GM19463 (cell line): ENCODE data around the gene DNAH1.
A peak's percentile ranks its signal among the peaks of the same experiment; 100 is the strongest.

Source experiments
- ATAC-seq: cut with Tn5 transposase; IDR thresholded peaks from one replicate; pipeline ENCODE4 v1.9.1; 2021; ENCODE audit warnings: mild to moderate bottlenecking, moderate library complexity; ENCODE audit not compliant: unreplicated experiment

DNAH1 gene

DNA sequence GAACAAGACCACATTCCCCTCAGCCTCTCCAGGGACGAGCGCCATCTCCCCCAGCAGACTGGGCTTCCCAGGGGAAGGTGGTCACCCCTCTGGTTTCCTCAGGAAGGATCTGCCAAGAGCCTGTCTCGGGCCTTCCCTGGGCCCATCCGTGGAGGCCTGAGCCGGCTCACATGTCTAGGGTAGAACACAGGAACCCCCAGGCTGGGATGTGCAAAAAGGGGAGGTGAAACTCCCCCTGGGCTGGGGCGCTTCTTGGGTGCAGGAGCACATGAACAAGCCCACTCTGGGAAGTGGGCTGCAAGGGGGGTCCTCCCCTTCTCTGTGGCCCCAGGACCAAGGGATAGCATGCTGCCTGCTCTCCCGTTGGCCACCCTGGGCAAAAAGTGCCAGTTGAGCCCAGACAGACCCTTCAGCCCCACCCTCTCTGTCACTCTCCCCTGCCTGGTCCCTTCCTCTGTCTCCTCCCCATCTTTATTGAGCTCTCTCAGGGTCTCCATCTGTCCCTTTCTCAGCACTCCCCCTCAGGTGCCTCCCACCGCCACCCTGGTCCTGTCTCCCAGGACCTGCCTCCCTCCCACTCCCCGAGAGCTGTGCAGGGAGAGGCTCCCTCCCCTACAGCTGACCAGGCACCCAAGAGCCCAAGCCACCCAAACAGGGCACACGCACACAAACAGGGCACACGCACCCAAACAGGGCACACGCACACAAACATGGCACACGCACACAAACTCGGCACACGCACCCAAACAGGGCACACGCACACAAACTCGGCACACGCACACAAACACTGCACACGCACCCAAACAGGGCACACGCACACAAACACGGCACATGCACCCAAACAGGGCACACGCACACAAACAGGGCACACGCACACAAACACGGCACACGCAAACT, 127.9 kb downstream of the DNAH1 start:
- no peak for ATAC-seq

DNA sequence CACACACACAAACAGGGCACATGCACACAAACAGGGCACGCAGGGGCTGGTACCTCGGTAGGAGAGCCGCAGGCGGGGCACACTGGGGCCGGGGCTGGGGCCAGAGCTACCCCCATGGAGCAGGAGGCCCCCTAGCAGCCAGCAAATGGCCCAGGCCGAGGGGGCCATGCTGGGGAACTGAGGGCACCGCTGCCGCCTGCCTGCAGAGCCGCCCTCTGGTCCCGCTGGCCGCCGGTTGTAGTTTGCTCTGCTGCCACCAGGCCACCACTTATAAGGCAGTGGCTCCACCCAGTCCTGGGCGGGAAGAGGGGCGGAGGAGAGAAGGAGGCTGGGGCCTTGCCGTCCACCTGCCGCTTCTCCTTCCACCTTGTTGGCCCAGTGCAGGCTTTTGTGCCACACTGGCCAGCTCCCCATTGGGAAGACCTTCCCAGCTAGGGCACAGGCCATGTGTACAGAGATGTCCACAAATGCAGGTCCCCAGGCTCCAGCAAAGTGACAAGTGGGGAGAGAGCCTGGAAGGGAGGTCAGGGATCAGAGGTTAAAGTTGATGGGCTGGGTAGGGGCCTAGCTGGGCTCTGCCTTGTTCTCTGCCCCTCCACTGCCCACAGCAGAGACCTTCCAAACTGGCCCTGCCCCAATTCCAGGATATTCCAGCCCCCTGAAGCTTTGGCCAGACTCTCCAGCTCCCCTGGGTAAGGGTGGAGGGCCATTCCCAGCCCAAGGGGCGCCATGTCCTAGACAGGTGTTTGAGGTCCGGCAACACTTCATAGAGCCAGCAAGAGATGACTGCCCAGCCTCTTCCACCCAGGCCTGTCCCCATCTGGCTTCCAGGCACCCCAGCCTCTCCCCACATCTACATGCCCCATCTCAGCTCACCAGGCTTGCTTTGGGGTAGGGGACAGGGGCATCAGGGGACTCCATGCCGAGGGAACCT, 129.0 kb downstream of the DNAH1 start, which contains the start of gene SEMA3G:
SEMA3G (minus strand) TSS at position 244 of the 934 bp plus-strand sequence; CDS start at position 168, 76 bp downstream.
- peak; percentile 97 for ATAC-seq

DNA sequence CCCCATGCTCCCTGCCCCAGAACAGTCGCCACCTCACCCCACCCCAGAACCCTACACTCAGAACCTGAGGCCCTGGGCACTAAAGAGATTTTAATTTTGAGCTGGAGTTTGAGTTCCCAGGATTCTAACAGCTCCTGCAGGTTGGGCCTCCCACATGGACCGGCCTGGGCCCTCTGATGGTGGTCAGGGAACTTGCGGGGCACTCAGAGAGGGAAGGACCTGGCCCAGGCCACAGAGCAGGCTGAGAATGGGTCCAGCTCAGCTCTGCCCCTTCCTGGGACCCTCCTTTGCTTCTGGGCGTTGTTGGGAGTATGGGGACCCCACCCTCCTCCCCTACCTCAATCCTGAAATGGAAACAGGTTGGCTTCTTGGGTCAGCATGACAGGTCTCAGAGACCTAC, 129.9 kb downstream of the DNAH1 start:
- ATAC-seq, result no peak

DNA sequence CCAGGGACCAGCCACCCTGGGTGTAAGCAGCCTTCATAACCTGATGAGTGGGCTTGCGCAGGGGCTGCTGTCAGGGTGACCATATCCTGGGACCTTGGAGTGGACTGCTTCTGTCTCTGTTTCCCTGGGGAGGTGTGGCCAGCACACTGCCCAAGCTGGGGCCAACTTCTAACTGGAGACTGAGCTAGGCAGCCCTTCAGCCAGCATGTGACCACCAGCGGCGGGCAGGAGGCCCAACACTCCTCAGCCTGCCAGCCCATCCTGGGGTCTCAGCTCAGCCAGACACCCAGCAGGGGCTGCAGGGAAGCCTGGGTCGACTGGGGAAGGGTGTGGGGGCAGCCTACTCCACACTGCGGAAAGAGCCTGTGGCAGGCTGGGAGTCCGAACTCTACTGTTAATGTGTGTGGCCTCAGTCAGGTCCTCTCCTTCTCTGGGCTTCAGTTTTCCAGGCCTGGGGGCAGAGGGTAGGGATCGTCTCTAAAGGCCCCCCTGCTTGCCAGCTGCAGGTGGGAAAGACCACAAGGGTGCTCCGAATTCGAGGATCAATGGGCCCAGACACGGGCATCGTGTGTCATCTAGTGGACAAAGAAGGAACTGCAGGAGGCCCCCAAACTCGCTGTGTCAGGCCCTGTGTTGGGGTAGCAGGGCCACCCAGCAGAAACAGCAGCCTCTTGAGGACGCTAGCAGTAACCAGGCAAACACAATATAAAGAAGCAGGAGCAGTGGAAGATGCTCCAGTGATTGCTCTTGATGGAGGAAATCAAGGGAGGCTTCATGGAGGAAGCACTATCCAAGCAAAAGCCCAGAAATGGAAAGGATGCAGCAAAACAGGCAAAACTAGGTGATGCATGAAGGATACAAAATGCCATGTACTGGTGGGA, 130.8 kb downstream of the DNAH1 start:
- ATAC-seq, result no peak

DNA sequence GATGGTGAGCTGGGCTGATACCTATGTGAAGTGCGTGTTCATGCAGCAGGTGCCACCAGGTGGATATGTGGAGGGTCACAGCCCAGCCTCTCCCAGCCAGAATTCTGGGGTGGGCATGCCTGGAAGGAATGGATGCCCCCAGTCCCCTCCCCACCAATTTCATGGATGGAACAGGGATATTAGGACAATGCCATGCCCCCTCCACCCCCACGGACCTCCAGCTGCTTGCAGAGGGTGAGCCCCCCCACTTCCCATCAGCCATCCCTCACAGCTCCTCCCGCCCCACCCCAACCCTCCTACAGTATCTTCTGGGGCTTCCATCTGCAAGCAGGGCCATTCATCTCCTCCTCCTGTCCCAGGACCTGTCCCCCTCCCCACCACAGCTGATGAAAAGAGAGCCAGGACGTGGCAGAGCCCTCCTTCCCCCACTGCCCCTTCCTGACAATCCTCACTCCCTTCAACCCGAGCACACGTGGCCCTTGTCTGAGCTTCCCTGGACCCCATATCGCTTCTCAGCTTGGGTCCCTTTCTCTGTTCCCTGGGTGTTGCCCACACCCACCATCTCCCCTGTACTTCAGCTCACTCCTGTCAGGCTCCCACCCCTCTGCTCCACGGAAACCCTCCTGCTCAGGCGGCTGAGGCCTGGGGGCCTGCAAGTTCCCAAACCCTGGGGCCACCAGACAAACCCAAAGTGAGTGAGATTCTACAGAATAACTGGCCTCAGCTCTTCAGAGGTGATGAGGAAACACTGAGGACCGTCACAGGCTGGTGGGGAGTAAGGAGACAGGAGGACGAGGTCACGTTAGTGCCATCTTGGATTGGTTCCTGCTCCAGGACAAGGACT, 131.6 kb downstream of the DNAH1 start:
- ATAC-seq, result no peak
